ENCODE data around the gene ACSF3.
"Not testable (repeated sequence)": the region's sequence is repeated elsewhere in the genome, so short reads cannot be mapped to it uniquely, and the experiment has no call there.

Gene ACSF3

DNA sequence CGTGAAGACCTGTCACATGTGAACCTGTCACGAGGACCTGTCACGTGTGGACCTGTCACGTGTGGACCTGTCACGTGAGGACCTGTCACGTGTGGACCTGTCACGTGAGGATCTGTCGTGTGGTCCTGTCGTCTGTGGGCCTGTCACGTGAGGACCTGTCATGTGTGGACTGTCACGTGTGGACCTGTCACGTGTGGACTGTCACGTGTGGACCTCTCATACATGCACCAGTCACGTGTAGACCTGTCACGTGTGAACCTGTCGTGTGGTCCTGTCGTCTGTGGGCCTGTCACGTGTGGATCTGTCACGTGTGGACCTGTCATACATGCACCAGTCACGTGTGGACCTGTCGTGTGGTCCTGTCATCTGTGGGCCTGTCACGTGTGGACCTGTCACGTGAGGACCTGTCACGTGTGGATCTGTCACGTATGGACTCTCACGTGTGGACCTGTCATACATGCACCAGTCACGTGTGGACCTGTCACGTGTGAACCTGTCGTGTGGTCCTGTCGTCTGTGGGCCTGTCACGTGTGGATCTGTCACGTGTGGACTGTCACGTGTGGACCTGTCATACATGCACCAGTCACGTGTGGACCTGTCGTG, 19.5 kb upstream of the ACSF3 start:
- not testable (repeated sequence) for DNase-seq

DNA sequence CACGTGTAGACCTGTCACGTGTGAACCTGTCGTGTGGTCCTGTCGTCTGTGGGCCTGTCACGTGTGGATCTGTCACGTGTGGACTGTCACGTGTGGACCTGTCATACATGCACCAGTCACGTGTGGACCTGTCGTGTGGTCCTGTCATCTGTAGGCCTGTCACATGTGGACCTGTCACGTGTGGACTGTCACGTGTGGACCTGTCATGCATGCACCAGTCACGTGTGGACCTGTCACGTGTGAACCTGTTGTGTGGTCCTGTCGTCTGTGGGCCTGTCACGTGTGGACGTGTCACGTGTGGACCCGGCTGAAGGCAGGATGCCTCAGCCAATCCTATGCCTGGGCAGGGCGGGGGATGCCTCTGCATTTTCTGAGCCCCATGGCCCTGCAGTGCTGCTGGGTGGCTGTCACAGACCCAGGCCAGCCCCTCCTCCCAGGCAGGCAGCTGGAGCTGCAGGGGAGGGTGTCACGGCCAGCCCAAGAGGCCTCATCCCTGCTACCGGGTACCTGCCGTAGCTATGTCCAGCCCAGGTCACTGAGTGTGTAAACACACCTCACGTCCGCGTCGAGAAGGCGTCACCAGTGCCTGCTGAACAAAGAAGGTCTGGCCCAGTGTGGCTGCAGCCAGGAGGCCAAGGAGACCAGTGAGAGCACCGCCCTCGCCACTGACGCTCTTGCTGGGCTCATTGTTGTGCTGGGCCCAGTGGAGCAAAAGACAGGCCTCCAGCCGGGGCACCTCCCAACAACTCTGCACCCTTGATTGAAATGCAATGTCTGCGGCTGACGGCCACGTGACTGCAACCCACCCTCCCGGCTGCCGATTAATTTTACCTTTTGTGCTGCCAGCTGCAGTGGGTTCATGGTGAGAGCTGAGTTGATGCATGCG, 18.6 kb upstream of the ACSF3 start:
- no peak for DNase-seq

GRCh38 chr16:89076159-89076558, 17.5 kb upstream of the ACSF3 start:
- no peak for DNase-seq

DNA sequence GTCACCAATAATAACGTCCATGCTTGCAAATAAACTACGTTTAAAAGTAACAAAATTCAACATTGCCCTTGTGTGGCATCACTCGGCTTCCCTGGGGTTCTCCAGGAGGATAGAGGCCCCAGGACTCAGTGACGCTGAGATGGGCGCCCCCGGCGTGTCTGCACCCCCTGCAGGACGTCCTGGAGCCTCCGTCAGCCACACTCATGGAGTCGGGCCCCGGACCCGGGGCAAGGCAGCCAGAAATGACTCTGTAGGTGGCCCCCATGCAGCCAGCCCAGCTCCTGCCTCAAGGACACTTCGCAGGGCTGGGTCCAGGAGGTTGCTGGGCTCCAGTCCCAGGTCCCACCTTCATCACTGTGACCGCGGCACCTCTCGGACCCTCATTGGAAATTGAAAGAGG, 16.6 kb upstream of the ACSF3 start:
- no peak for DNase-seq

DNA sequence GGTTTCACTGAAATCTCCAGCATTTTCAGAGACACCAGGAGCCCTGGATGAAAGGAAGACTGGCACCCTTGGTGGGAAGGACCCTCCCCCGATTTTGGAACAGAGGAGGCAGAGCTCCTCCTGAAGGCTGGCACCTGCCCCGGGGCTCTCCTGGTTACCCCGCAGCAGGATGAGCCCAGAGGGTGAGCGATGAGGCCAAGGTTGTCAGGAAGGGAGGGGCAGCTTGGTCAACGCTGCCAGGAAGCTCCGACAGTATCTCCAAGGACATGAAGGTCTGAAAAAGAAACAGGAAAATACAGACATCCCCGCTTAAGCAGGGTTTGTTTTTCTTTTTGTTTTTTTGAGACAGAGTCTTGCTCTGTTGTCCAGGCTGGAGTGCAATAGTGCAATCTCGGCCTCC, 15.5 kb upstream of the ACSF3 start:
- no peak for DNase-seq

- no peak for DNase-seq
Observed at GRCh38 chr16:89079434-89079980, 14.1 kb upstream of the ACSF3 start.

- DNase-seq, result no peak
Observed at GRCh38 chr16:89080196-89080853, 13.3 kb upstream of the ACSF3 start.

DNA sequence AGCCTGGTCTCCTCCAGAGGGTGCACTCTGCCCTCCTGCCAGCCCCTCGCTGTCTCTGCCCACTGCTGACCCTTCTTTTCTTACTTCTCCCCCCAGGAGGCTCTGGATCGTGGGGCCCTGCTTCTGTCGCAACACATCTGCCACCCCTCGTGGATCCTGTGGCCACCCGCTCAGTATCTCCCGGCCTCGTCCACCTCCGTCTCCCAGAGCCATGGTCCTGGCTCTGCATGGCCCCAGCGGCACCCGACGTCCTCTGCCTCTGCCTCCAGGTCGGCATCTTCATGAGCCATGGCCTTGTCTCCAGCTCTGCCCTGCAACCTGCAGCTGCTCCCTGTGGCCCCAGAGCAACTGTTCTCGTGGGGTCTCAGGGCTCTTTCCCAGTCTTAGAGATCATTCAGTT, 12.1 kb upstream of the ACSF3 start:
- no peak for DNase-seq

- DNase-seq, result no peak
Observed at GRCh38 chr16:89084411-89084810, 9.2 kb upstream of the ACSF3 start.

GRCh38 chr16:89084814-89085612, 8.6 kb upstream of the ACSF3 start:
- no peak for DNase-seq

GRCh38 chr16:89085755-89086154, 7.9 kb upstream of the ACSF3 start:
- DNase-seq, result no peak

- no peak for DNase-seq
Observed at GRCh38 chr16:89087922-89088497, 5.6 kb upstream of the ACSF3 start.

DNA sequence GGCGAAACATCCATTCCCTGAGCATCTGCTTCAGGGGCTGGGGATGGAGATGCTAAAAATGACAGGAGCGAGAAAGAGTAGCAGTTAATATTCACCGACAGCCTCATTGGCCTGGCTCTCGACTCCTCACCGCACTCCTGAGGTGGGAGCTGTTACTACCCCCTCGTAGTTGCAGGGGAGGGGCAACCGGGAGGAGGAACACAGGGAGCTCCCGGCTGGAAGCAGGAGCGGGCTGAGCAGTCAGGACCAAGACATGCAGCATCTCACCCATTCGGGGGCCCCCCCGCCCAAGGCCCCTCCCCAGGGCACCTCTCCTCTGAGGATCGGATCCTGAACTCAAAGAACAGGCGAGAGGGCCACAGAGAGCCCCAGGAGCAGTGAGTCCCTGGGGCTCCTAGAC, 4.5 kb upstream of the ACSF3 start:
- DNase-seq, result no peak

DNA sequence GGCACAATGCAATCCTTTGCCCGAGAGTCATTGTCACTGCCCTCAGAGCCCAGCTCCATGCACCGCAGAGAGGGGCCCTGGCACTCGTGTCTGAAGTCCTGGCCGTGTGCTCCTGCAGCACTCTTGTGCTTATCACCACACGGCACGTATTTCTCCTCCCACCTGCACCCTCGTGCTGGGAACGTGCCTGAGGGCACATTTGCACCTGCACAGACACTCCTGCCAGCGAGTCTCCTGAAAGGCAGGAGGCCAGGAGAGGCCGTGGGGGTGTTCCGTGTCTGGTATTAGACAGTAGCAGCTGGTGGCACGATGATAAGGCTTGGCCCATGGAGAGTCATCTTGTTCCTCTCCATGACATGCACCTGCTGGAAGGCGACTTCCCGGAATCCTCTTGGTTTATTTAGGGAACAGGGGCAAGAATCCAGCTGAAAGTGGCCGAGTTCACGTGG, 3.4 kb upstream of the ACSF3 start:
- no peak for DNase-seq

DNA sequence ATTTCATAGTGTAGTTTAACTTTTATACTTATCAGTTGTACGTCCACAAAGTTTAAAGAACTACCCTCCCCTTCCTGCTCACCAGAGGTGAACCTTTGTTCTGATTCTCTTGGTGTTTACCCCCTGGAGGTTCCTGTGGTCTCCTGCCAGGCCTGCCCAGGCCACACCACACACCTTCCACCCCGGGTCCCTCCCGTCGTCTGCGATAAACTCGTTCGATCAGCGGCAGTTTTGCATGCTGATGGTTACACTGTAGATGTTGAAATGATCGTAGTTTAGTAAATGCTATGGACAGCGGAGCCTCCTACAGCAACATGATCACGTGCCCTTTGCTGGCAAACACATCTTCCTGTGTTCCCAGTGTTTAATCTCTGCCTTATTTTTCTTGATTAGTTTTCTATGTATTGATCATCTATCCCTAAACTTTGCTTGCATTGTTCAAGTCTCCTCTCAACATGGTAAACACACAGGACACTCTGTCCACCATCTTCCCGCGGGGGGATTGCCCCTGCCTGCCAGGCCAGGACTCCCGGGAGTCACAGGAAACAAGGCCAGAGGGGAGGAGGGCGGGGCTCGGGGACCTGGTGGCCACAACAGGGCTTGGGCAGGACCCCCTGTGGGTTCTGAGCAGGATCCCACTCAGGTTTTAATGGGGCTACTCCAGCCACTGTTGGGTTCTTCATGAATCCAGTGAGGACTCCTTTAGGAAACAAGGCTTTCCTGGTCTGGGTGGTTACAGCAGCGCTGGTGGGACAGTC, 2.8 kb upstream of the ACSF3 start:
- DNase-seq, result no peak

GRCh38 chr16:89092013-89092412, 1.6 kb upstream of the ACSF3 start:
- no peak for DNase-seq

DNA sequence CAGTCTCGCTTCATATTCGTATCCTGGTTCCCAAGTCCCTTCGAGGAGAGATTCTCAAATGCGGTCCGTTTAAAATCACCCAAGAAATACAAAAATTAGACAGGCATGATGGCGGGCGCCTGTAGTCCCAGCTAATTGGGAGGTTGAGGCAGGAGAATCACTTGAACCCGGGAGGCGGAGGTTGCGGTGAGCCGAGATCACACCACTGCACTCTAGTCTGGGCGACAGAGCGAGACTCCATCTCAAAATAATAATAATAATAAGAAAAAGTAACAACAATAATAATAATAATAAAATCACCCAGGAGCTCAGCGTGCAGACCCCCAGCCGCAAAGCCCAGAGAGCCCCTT, 425 bp upstream of the ACSF3 start:
- not testable (repeated sequence) for DNase-seq

- no peak for DNase-seq
Observed at GRCh38 chr16:89094252-89094879, 714 bp downstream of the ACSF3 start.

DNA sequence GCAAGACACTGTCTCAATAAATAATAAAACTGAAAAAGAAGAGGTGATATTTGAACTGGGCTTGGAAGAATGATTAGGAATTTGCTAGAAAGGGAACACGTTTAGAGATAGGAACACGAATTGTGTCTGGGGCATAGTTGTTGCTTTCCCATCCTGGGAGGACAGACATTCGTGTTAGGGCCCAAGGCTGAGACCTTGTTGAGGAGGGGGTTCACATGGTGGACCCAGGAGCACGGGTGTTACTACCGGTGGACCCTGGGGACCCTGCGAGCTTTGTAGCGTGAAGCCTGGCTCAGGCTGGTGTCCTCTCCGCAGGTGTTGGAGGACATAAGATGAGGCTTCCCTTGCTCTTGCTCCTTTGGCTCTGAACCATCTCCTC, 1.2 kb downstream of the ACSF3 start:
- no peak for DNase-seq

DNA sequence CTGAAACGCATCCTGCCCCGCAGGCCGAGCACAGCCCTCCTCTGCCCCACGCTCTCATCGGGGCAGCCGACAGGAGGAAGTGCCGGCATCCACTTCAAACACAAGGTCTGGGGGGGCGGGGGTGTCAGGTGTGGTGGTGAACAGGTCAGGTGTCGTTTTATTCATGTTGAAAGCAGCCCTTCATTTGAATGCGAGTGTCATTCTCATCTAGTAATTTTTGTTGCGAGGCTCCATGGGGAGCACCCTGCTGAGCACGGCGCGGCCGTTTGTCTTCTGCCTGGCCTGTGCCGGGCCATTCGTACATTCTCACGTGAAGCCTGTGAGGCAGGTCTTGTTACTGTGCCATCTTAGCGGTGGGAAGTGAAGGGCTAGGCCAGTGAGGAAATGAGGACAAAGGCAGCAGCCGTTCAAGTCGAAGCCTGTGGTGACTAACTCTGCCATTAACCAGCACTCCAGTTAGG, 1.9 kb downstream of the ACSF3 start:
- DNase-seq, result no peak

GRCh38 chr16:89096042-89096717, 2.5 kb downstream of the ACSF3 start:
- no peak for DNase-seq
